Psoas muscle (tissue), 8 donors: ENCODE data around the gene DDX24. TPM values are rescaled to one million over a fixed set of nuclear protein-coding genes. Genes with fewer than 3 reads are reported as not detected.
A peak's percentile ranks its signal among the peaks of the same experiment; 100 is the strongest.

ENCODE experiments used
- ATAC-seq, 4 donors: fragments of 200-7000 bp; cut with Tn5 transposase; one replicate each; pipeline ENCODE4 v1.9.1; 2020; ENCODE audit warnings: moderate library complexity in 3 of 4, mild to moderate bottlenecking in 2 of 4
- DNase-seq, 2 donors: peaks; one replicate each; pipeline ENCODE4 v3.0.0-alpha.2; 2020
- H3K27ac ChIP-seq: fragments of 200-600 bp; one replicate; pipeline ENCODE4 v1.8.0; 2022
- H3K27me3 ChIP-seq, 3 donors: fragments of 200-600 bp in 1 of 3; one replicate each; pipeline versions ENCODE4 v1.6.1 to v1.8.0; 2013 to 2022; ENCODE audit warnings: low read length in 2 of 3, mild to moderate bottlenecking in 2 of 3, moderate library complexity in 1 of 3; ENCODE audit not compliant: insufficient read depth in 3 of 3
- H3K36me3 ChIP-seq, 2 donors: fragments of 200-600 bp in 1 of 2; one replicate each; pipeline versions ENCODE4 v1.6.1 to v1.8.0; 2013 to 2022; ENCODE audit warnings: low read depth in 1 of 2, mild to moderate bottlenecking in 1 of 2, moderate library complexity in 1 of 2; ENCODE audit not compliant: insufficient read depth in 1 of 2
- H3K4me1 ChIP-seq: fragments of 200-600 bp; one replicate; pipeline ENCODE4 v1.8.0; 2022
- H3K4me3 ChIP-seq: fragments of 200-600 bp; one replicate; pipeline ENCODE4 v1.8.0; 2022; ENCODE audit warnings: mild to moderate bottlenecking
- H3K9me3 ChIP-seq: fragments of 200-600 bp; one replicate; pipeline ENCODE4 v1.8.0; 2022
- CTCF ChIP-seq: fragments of 200-600 bp; IDR thresholded peaks from one replicate; pipeline ENCODE4 v1.8.0; 2022; ENCODE audit warnings: antibody characterized with exemption
- WGBS, 3 donors: extraction: QIAGEN DNeasy Blood & Tissue Kit; methylation state at CpG; one replicate each; pipeline versions ENCODE4 v1.1.6 to v1.1.7; 2013; 5-methylcytosine and 5-hydroxymethylcytosine counted together
- intact Hi-C, 2 donors: fragments of 100-400 bp; cut with DNase I; formaldehyde crosslinking; loops; one replicate each; pipeline versions ENCODE4 v1.11.0 to v1.14.2; 2022
- polyA plus RNA-seq, 3 donors: library from polyadenylated mRNA; stranded (reverse); fragments of 200-250 nt; gene quantifications; one replicate each; pipeline ENCODE4 v1.2.3, GENCODE V29; 2013
- total RNA-seq, 4 donors: library from RNA; stranded (reverse); fragmentation: NEBNext Ultra II Directional in 2 of 4; extraction: Animal tissue kit (Norgen Biotek cat#: 25700) in 2 of 4; gene quantifications; one replicate each; pipeline versions ENCODE4 v1.2.1 to v1.2.4, GENCODE V29; 2021 to 2023
- donor health status: healthy with polysubstance abuse.
- donor health status: DM: no; HTN: no; CAD: no; lungs with moderate emphysema.
- donor health status: Bipolar disorder and iron deficiency.
- donor health status: healthy.
- donor health status: DM: yes; HTN: yes; CAD: no.
- donor health status: DM: no; HTN: no; CAD: no.
- donor health status: DM: no; HTN: no; CAD: no.
- donor health status: DM: yes; HTN: yes; CAD: no.

Gene DDX24
- total and polyA plus RNA-seq, 7 donors: 66.5 to 190 (median 145) TPM

GRCh38 chr14:94049625-94050023, 31.4 kb downstream of the DDX24 start:
- H3K27me3 ChIP-seq: no peaks in the 10 kb centered on the region
- no peak overlapping the region for H3K4me3 ChIP-seq
- 86 to 100% (median 92%) methylated on average over 1 to 2 of the region's 2 CpGs for WGBS, 3 donors
- no peaks in the 10 kb centered on the region for H3K9me3 ChIP-seq
- H3K27ac ChIP-seq: no peak overlapping the region
- no peak for ATAC-seq
- DNase-seq: no peak
- no peak for TF ChIP-seq CTCF
- H3K4me1 ChIP-seq: peaks cover 26% of the 10 kb centered on the region
- intact Hi-C loops: loop anchor here in 1 of 2 donors (2.0 kb wide), 1 partner anchor 35 kb away; no protein-coding TSS in a partner anchor
- peaks cover 8 to 96% of the 10 kb centered on the region in 2 donors for H3K36me3 ChIP-seq

- ATAC-seq: no peak
- no peaks in the 10 kb centered on the region for H3K9me3 ChIP-seq
- TF ChIP-seq CTCF: no peak
- WGBS, 3 donors: 72 to 87% (median 73%) methylated on average over 10 of the region's 10 CpGs
- H3K36me3 ChIP-seq: peaks cover 6 to 94% of the 10 kb centered on the region in 2 donors
- no peak overlapping the region for H3K4me3 ChIP-seq
- H3K27ac ChIP-seq: no peak overlapping the region
- peaks cover 26% of the 10 kb centered on the region for H3K4me1 ChIP-seq
- no peaks in the 10 kb centered on the region for H3K27me3 ChIP-seq
- no peak for DNase-seq
- intact Hi-C loops: loop anchor here in 1 of 2 donors (2.0 kb wide), 1 partner anchor 36 kb away; no protein-coding TSS in a partner anchor
Measured at GRCh38 chr14:94048691-94049624, 32.0 kb downstream of the DDX24 start.

- no peaks in the 10 kb centered on the region for H3K9me3 ChIP-seq
- intact Hi-C loops: no loop called here
- H3K4me1 ChIP-seq: peaks cover 33% of the 10 kb centered on the region
- no peak for TF ChIP-seq CTCF
- 86 to 93% (median 88%) methylated on average over 3 of the region's 3 CpGs for WGBS, 3 donors
- ATAC-seq (no peak), DNase-seq (peak in 1 of 2 donors; percentile 3)
- no peak overlapping the region for H3K27ac ChIP-seq
- H3K4me3 ChIP-seq: no peak overlapping the region
- no peaks in the 10 kb centered on the region for H3K27me3 ChIP-seq
- H3K36me3 ChIP-seq: peaks cover 6 to 83% of the 10 kb centered on the region in 2 donors
Measured at GRCh38 chr14:94047581-94047980, 33.4 kb downstream of the DDX24 start.

- Histone ChIP-seq H3K9me3 (no peaks in the 10 kb centered on the region), H3K27ac (no peak overlapping the region), H3K36me3 (peaks cover 6 to 75% of the 10 kb centered on the region in 2 donors), H3K4me1 (peaks cover 31% of the 10 kb centered on the region), H3K27me3 (no peaks in the 10 kb centered on the region), H3K4me3 (no peak overlapping the region)
- WGBS, 3 donors: 76 to 85% (median 76%) methylated on average over 7 of the region's 7 CpGs
- intact Hi-C loops: no loop called here
- ATAC-seq (no peak), DNase-seq (peak in 1 of 2 donors; percentile 28)
- no peak for TF ChIP-seq CTCF
Measured at GRCh38 chr14:94046696-94047250, 34.2 kb downstream of the DDX24 start.
